OCI-LY1 (cell line): ENCODE data around the gene PTPRD.

Experiments
- H2AFZ ChIP-seq: fragments of 200-600 bp; sonication (generic), shearing (Covaris generic); 2 replicates; pipeline ENCODE4 v1.6.0; 2014; ENCODE audit warnings: antibody characterized with exemption, mild to moderate bottlenecking, low read length
- H3F3A ChIP-seq: fragments of 200-600 bp; sonication (generic), shearing (Covaris generic); 2 replicates; pipeline ENCODE4 v1.6.0; 2014; ENCODE audit warnings: mild to moderate bottlenecking, antibody characterized with exemption, low read length, moderate library complexity; ENCODE audit not compliant: insufficient read depth
- H3K27ac ChIP-seq: fragments of 200-600 bp; sonication (generic); 2 replicates; pipeline ENCODE4 v1.5.1; 2014; ENCODE audit warnings: low read length, mixed run types, mild to moderate bottlenecking, low read depth; ENCODE audit not compliant: poor library complexity, severe bottlenecking
- H3K27me3 ChIP-seq: fragments of 200-600 bp; sonication (generic); 2 replicates; pipeline ENCODE4 v1.6.0; 2014; ENCODE audit warnings: antibody characterized with exemption, mild to moderate bottlenecking, low read length, moderate library complexity; ENCODE audit not compliant: insufficient read depth
- H3K36me3 ChIP-seq: fragments of 200-600 bp; sonication (generic); 2 replicates; pipeline ENCODE4 v1.6.1; 2014; ENCODE audit warnings: mild to moderate bottlenecking, antibody characterized with exemption, low read length, moderate library complexity, mixed read lengths; ENCODE audit not compliant: insufficient read depth
- H3K4me1 ChIP-seq: fragments of 200-600 bp; sonication (generic); 2 replicates; pipeline ENCODE4 v1.5.1; 2014; ENCODE audit warnings: mild to moderate bottlenecking, low read length, moderate library complexity; ENCODE audit not compliant: insufficient read depth, severe bottlenecking
- H3K4me2 ChIP-seq: fragments of 200-600 bp; sonication (generic), shearing (Covaris generic); 2 replicates; pipeline ENCODE4 v1.6.1; 2014; ENCODE audit warnings: low read length
- H3K4me3 ChIP-seq: fragments of 200-600 bp; sonication (generic); 2 replicates; pipeline ENCODE4 v1.5.1; 2014; ENCODE audit warnings: low read length, low read depth, mild to moderate bottlenecking, mixed read lengths; ENCODE audit not compliant: poor library complexity, severe bottlenecking
- H3K79me2 ChIP-seq: fragments of 200-600 bp; shearing (Covaris generic); 2 replicates; pipeline ENCODE4 v1.6.1; 2016; ENCODE audit warnings: mixed run types, low read length, mixed read lengths; ENCODE audit not compliant: insufficient read depth
- H3K9ac ChIP-seq: fragments of 200-600 bp; sonication (generic), shearing (Covaris generic); 2 replicates; pipeline ENCODE4 v1.6.1; 2014; ENCODE audit warnings: mild to moderate bottlenecking, low read length, mixed read lengths
- H3K9me2 ChIP-seq: fragments of 200-600 bp; sonication (generic), shearing (Covaris generic); 2 replicates; pipeline ENCODE4 v1.6.1; 2014; ENCODE audit warnings: low read depth, mild to moderate bottlenecking, low read length, mixed read lengths
- H3K9me3 ChIP-seq: fragments of 200-600 bp; shearing (Covaris generic); 2 replicates; pipeline ENCODE4 v1.6.1; 2014; ENCODE audit warnings: low read length, mixed read lengths
- H4K20me1 ChIP-seq: fragments of 200-600 bp; sonication (generic), shearing (Covaris generic); 2 replicates; pipeline ENCODE4 v1.6.0; 2016; ENCODE audit warnings: mild to moderate bottlenecking, low read length; ENCODE audit not compliant: insufficient read depth
- CTCF ChIP-seq: fragments of 200-600 bp; sonication (generic), shearing (Covaris generic); IDR thresholded peaks from 2 replicates; pipeline ENCODE4 v1.5.1; 2017; ENCODE audit warnings: mild to moderate bottlenecking, antibody characterized with exemption, low read length, moderate library complexity, mixed read lengths
- EZH2 ChIP-seq: fragments of 200-600 bp; sonication (generic), shearing (Covaris generic); IDR thresholded peaks from 2 replicates; pipeline ENCODE4 v1.8.0; 2017; ENCODE audit warnings: borderline replicate concordance, mixed run types, mild to moderate bottlenecking, antibody characterized with exemption, low read length, moderate library complexity, mixed read lengths

The PTPRD gene

GRCh38 chr9:8651070-8651845, 1961.5 kb downstream of the PTPRD start:
- no peak for TF ChIP-seq EZH2
- TF ChIP-seq CTCF, result no peak
- Histone ChIP-seq H3K9me3 (no peaks in the 10 kb centered on the region), H4K20me1 (no peaks in the 10 kb centered on the region), H3K9ac (no peak overlapping the region), H3K4me3 (no peak overlapping the region), H2AFZ (no peak overlapping the region), H3K36me3 (no peaks in the 10 kb centered on the region), H3K9me2 (no peaks in the 10 kb centered on the region), H3K27ac (no peak overlapping the region), H3K4me1 (no peaks in the 10 kb centered on the region), H3K4me2 (no peak overlapping the region), H3F3A (no peaks in the 10 kb centered on the region), H3K27me3 (no peaks in the 10 kb centered on the region), H3K79me2 (no peaks in the 10 kb centered on the region)

- Histone ChIP-seq H4K20me1 (no peaks in the 10 kb centered on the region), H2AFZ (no peak overlapping the region), H3K4me3 (no peak overlapping the region), H3K9ac (no peak overlapping the region), H3K4me2 (no peak overlapping the region), H3K4me1 (no peaks in the 10 kb centered on the region), H3K27ac (no peak overlapping the region), H3K27me3 (no peaks in the 10 kb centered on the region), H3K79me2 (no peaks in the 10 kb centered on the region), H3K9me2 (no peaks in the 10 kb centered on the region), H3F3A (no peaks in the 10 kb centered on the region), H3K36me3 (no peaks in the 10 kb centered on the region), H3K9me3 (no peaks in the 10 kb centered on the region)
- TF ChIP-seq EZH2 (no peak), CTCF (no peak)
These were observed 1963.0 kb downstream of the PTPRD start for GRCh38 chr9:8649807-8650206.

GRCh38 chr9:8649160-8649559, 1963.6 kb downstream of the PTPRD start:
- H3K4me2 ChIP-seq, result no peak overlapping the region
- H3K9me3 ChIP-seq, result no peaks in the 10 kb centered on the region
- H3K4me1 ChIP-seq, result no peaks in the 10 kb centered on the region
- H3K27ac ChIP-seq, result no peak overlapping the region
- H4K20me1 ChIP-seq, result no peaks in the 10 kb centered on the region
- TF ChIP-seq CTCF (no peak), EZH2 (no peak)
- H3K36me3 ChIP-seq, result no peaks in the 10 kb centered on the region
- no peaks in the 10 kb centered on the region for H3F3A ChIP-seq
- no peak overlapping the region for H3K9ac ChIP-seq
- no peaks in the 10 kb centered on the region for H3K79me2 ChIP-seq
- no peak overlapping the region for H3K4me3 ChIP-seq
- H2AFZ ChIP-seq, result no peak overlapping the region
- H3K9me2 ChIP-seq, result no peaks in the 10 kb centered on the region
- H3K27me3 ChIP-seq, result no peaks in the 10 kb centered on the region
